Mesendoderm (in vitro differentiated cells): Measurements from ENCODE around the gene WDR64.

ENCODE experiments used
- DNase-seq: peaks from one replicate; pipeline ENCODE4 v3.0.0; 2013
- H2AK5ac ChIP-seq: 2 replicates; pipeline ENCODE4 v1.6.1; 2013; ENCODE audit warnings: low read length, inconsistent platforms
- H2BK120ac ChIP-seq: 2 replicates; pipeline ENCODE4 v1.6.1; 2013; ENCODE audit warnings: low read depth, mild to moderate bottlenecking, low read length, moderate library complexity, mixed read lengths
- H2BK15ac ChIP-seq: replicated peaks from 2 replicates; pipeline ENCODE4 v1.6.1; 2013; ENCODE audit warnings: low read depth, mild to moderate bottlenecking, moderate library complexity
- H2BK5ac ChIP-seq: 2 replicates; pipeline ENCODE4 v1.6.1; 2013; ENCODE audit warnings: low read length, inconsistent platforms
- H3K18ac ChIP-seq: 2 replicates; pipeline ENCODE4 v1.6.1; 2013; ENCODE audit warnings: mild to moderate bottlenecking, low read length, mixed read lengths
- H3K23ac ChIP-seq: one replicate; pipeline ENCODE4 v1.6.1; 2013; ENCODE audit warnings: low read length
- H3K27ac ChIP-seq: 2 replicates; pipeline ENCODE4 v1.5.1; 2013; ENCODE audit warnings: low read depth, mild to moderate bottlenecking, inconsistent platforms, low read length, moderate library complexity
- H3K27me3 ChIP-seq: 2 replicates; pipeline ENCODE4 v1.6.1; 2013; ENCODE audit warnings: low read length, control low read depth, mild to moderate bottlenecking, inconsistent platforms; ENCODE audit not compliant: insufficient read depth, poor library complexity
- H3K36me3 ChIP-seq: 2 replicates; pipeline ENCODE4 v1.6.1; 2013; ENCODE audit warnings: low read length, inconsistent platforms; ENCODE audit not compliant: control insufficient read depth, insufficient read depth
- H3K4ac ChIP-seq: one replicate; pipeline ENCODE4 v1.6.1; 2013; ENCODE audit warnings: low read depth, mild to moderate bottlenecking, low read length, moderate library complexity
- H3K4me1 ChIP-seq: 2 replicates; pipeline ENCODE4 v1.6.1; 2013; ENCODE audit warnings: low read depth, low read length, inconsistent platforms; ENCODE audit not compliant: control insufficient read depth
- H3K4me2 ChIP-seq: 2 replicates; pipeline ENCODE4 v1.6.1; 2013; ENCODE audit warnings: low read length
- H3K4me3 ChIP-seq: 2 replicates; pipeline ENCODE4 v1.5.1; 2013; ENCODE audit warnings: mild to moderate bottlenecking, low read length
- H3K56ac ChIP-seq: one replicate; pipeline ENCODE4 v1.6.1; 2013; ENCODE audit warnings: low read length
- H3K79me1 ChIP-seq: 2 replicates; pipeline ENCODE4 v1.6.1; 2013; ENCODE audit warnings: low read length, inconsistent platforms
- H3K79me2 ChIP-seq: 2 replicates; pipeline ENCODE4 v1.6.1; 2013; ENCODE audit warnings: mild to moderate bottlenecking, low read length; ENCODE audit not compliant: control insufficient read depth, insufficient read depth
- H3K9ac ChIP-seq: 2 replicates; pipeline ENCODE4 v1.6.1; 2013; ENCODE audit warnings: low read length, inconsistent platforms
- H4K5ac ChIP-seq: one replicate; pipeline ENCODE4 v1.6.1; 2013; ENCODE audit warnings: low read length
- H4K8ac ChIP-seq: one replicate; pipeline ENCODE4 v1.6.1; 2013; ENCODE audit warnings: low read depth, mild to moderate bottlenecking, control low read depth, low read length, moderate library complexity
- WGBS: extraction: QIAGEN DNeasy Blood & Tissue Kit; methylation state at CpG from one replicate; pipeline ENCODE4 v1.1.7; 2013; ENCODE audit warnings: low lambda C conversion rate, missing lambda C conversion rate; ENCODE audit not compliant: insufficient coverage; ENCODE audit errors: extremely low coverage; 5-methylcytosine and 5-hydroxymethylcytosine counted together

The WDR64 gene

DNA sequence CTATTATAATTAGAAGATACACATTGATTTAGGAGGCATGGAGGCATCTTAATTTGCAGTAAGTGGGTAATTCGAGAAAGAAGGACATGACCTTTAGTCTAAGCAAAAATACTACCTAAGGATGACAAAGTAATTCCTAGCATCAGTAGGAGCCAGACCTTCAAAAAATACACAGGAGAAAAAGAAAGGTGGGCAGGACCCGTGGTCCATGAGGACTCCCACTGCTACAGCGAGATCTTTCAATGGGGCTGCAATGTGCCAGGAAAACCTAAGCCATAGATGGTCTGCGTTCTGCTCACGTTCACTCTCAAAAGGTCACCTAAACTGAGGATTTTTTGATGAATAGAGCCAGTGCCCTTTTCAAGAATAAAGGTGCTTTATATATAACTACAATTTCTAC, 185.3 kb downstream of the WDR64 start:
- Histone ChIP-seq H3K4ac (no peak overlapping the region), H2BK5ac (no peak overlapping the region), H3K79me2 (no peaks in the 10 kb centered on the region), H3K27me3 (no peaks in the 10 kb centered on the region), H2BK120ac (no peak overlapping the region), H3K4me1 (no peaks in the 10 kb centered on the region), H3K79me1 (no peaks in the 10 kb centered on the region), H3K27ac (no peak overlapping the region), H4K5ac (no peak overlapping the region), H3K9ac (no peak overlapping the region), H3K56ac (no peak overlapping the region), H3K18ac (no peak overlapping the region), H3K36me3 (no peaks in the 10 kb centered on the region), H3K23ac (no peak overlapping the region), H2AK5ac (no peak overlapping the region), H3K4me3 (no peak overlapping the region), H2BK15ac (no peak overlapping the region), H4K8ac (no peak overlapping the region), H3K4me2 (no peak overlapping the region)
- WGBS, result no CpG with 5 or more reads among the region's 5 CpGs
- DNase-seq, result no peak

DNA sequence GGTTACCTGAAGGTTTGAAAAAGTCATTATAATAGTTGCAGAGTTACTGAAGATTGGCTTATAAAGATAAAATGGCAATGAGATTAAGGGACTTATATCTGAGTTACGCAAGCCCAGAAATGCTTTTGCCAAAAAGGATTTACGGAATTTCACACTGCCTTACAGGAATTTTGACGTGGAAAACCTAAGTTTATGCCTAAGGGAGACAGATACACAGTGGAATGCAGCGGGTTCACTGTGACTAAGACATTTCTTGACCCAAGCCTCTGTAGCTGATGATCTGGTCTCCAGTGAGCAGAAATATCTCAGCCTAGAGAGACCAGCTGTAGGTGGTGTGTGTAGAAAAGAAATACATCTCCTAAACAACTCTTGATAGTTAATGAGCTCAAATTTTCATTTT, 185.8 kb downstream of the WDR64 start:
- H3K4me1 ChIP-seq, result no peaks in the 10 kb centered on the region
- H3K27me3 ChIP-seq, result no peaks in the 10 kb centered on the region
- WGBS, result no CpG with 5 or more reads among the region's 4 CpGs
- H2BK15ac ChIP-seq, result no peak overlapping the region
- no peaks in the 10 kb centered on the region for H3K79me2 ChIP-seq
- H3K4ac ChIP-seq, result no peak overlapping the region
- no peaks in the 10 kb centered on the region for H3K79me1 ChIP-seq
- no peak overlapping the region for H2BK120ac ChIP-seq
- no peaks in the 10 kb centered on the region for H3K36me3 ChIP-seq
- H3K23ac ChIP-seq, result no peak overlapping the region
- no peak overlapping the region for H3K18ac ChIP-seq
- no peak overlapping the region for H4K5ac ChIP-seq
- H4K8ac ChIP-seq, result no peak overlapping the region
- H2BK5ac ChIP-seq, result no peak overlapping the region
- no peak overlapping the region for H3K4me2 ChIP-seq
- no peak overlapping the region for H3K56ac ChIP-seq
- no peak overlapping the region for H3K9ac ChIP-seq
- peak; percentile 77 for DNase-seq
- H3K27ac ChIP-seq, result no peak overlapping the region
- no peak overlapping the region for H2AK5ac ChIP-seq
- no peak overlapping the region for H3K4me3 ChIP-seq

DNA sequence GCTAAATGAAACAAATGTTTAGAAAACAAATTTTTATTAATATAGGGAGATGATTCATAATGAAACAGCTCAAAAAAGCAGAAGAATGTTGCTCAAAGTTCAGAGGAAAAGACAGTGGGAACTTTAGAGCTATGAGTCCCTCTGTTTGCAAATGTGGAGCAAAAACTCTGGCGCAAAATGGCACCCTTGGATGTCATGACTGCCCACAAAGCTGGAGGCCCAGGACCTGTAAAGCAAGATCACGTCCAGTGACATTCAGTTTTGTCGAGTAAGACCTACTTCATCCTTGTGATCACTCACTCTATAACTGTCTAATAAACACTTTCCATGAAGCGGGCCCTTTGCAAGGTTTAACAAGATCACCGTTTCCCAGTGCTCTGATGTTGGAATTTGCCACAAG, 186.8 kb downstream of the WDR64 start:
- Histone ChIP-seq H3K27ac (no peak overlapping the region), H4K8ac (no peak overlapping the region)
- WGBS, result no CpG with 5 or more reads among the region's 5 CpGs

DNA sequence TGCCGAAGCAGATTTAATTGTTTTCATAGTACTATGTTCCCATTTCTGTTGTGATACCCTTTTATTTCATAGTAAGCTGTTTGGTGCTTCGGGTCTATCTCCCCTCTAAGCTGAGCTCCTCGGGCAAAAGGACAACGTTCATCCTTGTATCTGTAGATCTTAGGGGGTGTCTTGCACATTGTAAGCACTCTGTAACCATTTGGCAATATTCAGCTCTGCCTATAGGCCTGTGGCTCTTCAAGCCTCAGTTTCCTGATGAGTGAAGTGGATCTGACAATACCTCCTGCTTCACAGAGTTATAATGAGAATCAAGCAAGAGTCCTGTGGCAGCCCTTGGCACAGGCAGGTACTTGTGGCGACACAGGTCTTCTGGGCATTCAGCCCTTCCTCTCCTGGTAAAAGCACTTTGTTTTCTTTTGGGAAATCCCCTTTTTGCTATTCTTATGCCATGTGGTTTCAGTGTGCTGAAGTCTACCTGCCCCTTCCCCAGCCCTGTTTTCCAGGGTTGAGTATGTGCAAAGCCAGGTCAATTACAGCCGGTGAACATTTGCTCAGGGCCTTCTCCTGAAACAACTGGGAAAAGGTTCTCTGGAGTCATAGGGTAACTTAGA, 187.4 kb downstream of the WDR64 start:
- Histone ChIP-seq H3K9ac (no peak overlapping the region), H2BK120ac (no peak overlapping the region), H3K4me3 (no peak overlapping the region), H2BK5ac (no peak overlapping the region), H3K56ac (no peak overlapping the region), H3K27ac (no peak overlapping the region), H3K18ac (no peak overlapping the region), H3K36me3 (no peaks in the 10 kb centered on the region), H2AK5ac (no peak overlapping the region), H4K5ac (no peak overlapping the region), H3K4ac (no peak overlapping the region), H3K79me2 (no peaks in the 10 kb centered on the region), H3K27me3 (no peaks in the 10 kb centered on the region), H3K4me2 (no peak overlapping the region), H3K4me1 (no peaks in the 10 kb centered on the region), H3K23ac (no peak overlapping the region), H3K79me1 (no peaks in the 10 kb centered on the region), H2BK15ac (no peak overlapping the region), H4K8ac (no peak overlapping the region)
- DNase-seq, result no peak
- WGBS, result no CpG with 5 or more reads among the region's 6 CpGs

More for the DNA sequence above, 186.8 kb downstream of the WDR64 start:
- no peak overlapping the region for H3K9ac ChIP-seq
- H3K36me3 ChIP-seq, result no peaks in the 10 kb centered on the region
- no peak overlapping the region for H3K18ac ChIP-seq
- no peak overlapping the region for H2BK15ac ChIP-seq
- no peak overlapping the region for H3K23ac ChIP-seq
- no peak for DNase-seq
- no peak overlapping the region for H2BK120ac ChIP-seq
- H2AK5ac ChIP-seq, result no peak overlapping the region
- no peak overlapping the region for H4K5ac ChIP-seq
- H3K4me1 ChIP-seq, result no peaks in the 10 kb centered on the region
- no peak overlapping the region for H3K56ac ChIP-seq
- no peaks in the 10 kb centered on the region for H3K79me2 ChIP-seq
- no peaks in the 10 kb centered on the region for H3K79me1 ChIP-seq
- H3K4me2 ChIP-seq, result no peak overlapping the region
- H3K4ac ChIP-seq, result no peak overlapping the region
- no peaks in the 10 kb centered on the region for H3K27me3 ChIP-seq
- H3K4me3 ChIP-seq, result no peak overlapping the region
- no peak overlapping the region for H2BK5ac ChIP-seq

DNA sequence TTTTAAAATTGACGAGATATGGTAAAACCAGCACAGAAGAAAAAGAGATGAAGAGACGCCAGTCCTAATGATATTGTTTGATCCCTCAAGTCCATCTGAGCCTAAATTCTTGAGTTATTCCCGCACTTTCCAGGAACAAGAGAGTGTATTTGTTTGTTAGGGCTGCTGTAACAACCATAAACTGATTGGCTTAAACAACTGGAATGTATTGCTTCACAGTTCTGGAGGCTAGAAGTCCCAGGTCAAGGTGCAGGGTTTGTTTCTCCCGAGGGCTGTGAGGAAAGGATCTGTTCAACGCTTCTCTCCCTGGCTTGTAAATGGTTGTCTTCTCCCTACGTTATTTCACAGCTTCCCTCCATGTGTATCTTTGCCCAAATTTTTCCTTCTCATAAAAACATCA, 188.1 kb downstream of the WDR64 start:
- H2BK5ac ChIP-seq, result no peak overlapping the region
- H3K4ac ChIP-seq, result no peak overlapping the region
- H4K5ac ChIP-seq, result no peak overlapping the region
- H3K9ac ChIP-seq, result no peak overlapping the region
- H3K27me3 ChIP-seq, result no peaks in the 10 kb centered on the region
- no peaks in the 10 kb centered on the region for H3K79me2 ChIP-seq
- H2AK5ac ChIP-seq, result no peak overlapping the region
- H3K4me3 ChIP-seq, result no peak overlapping the region
- no peaks in the 10 kb centered on the region for H3K4me1 ChIP-seq
- no peak overlapping the region for H4K8ac ChIP-seq
- no peak overlapping the region for H2BK15ac ChIP-seq
- H3K56ac ChIP-seq, result no peak overlapping the region
- no peaks in the 10 kb centered on the region for H3K79me1 ChIP-seq
- H3K4me2 ChIP-seq, result no peak overlapping the region
- no peak overlapping the region for H3K27ac ChIP-seq
- H3K23ac ChIP-seq, result no peak overlapping the region
- no peaks in the 10 kb centered on the region for H3K36me3 ChIP-seq
- DNase-seq, result no peak
- no peak overlapping the region for H2BK120ac ChIP-seq
- no peak overlapping the region for H3K18ac ChIP-seq
- no CpG with 5 or more reads among the region's 6 CpGs for WGBS

DNA sequence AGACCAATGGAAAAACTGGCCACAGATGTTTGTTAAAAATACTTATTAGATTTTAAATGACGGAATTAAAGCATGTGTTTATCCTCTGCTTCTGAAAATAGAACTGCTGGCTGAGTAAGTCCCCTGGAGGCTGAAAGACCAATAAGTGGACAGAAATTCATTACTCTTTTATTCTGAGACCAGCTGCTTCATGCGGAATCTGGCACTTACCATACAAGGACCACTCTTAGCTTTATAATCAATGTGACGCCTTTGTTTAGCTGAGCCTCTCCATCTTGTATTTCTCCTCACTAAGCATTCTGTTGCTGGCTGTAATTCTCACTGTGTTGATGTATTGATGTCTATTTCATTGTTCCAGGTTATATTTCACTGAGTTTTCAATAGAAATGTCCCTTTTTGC, 189.6 kb downstream of the WDR64 start:
- Histone ChIP-seq H2AK5ac (no peak overlapping the region), H3K56ac (no peak overlapping the region), H3K9ac (no peak overlapping the region), H3K79me1 (no peaks in the 10 kb centered on the region), H4K8ac (no peak overlapping the region), H3K36me3 (no peaks in the 10 kb centered on the region), H3K27ac (no peak overlapping the region), H2BK120ac (no peak overlapping the region), H3K4me3 (no peak overlapping the region), H3K27me3 (no peaks in the 10 kb centered on the region), H2BK5ac (no peak overlapping the region), H2BK15ac (no peak overlapping the region), H3K4ac (no peak overlapping the region), H3K4me2 (no peak overlapping the region), H3K4me1 (no peaks in the 10 kb centered on the region), H4K5ac (no peak overlapping the region), H3K79me2 (no peaks in the 10 kb centered on the region), H3K23ac (no peak overlapping the region), H3K18ac (no peak overlapping the region)
- no peak for DNase-seq
- WGBS, result no CpG with 5 or more reads among the region's 3 CpGs
